GM19043 (cell line): ENCODE results near the gene CD24.
"Not testable (repeated sequence)": the region's sequence is repeated elsewhere in the genome, so short reads cannot be mapped to it uniquely, and the experiment has no call there.

Source experiments
- ATAC-seq: cut with Tn5 transposase; IDR thresholded peaks from one replicate; pipeline ENCODE4 v1.9.1; 2021; ENCODE audit warnings: low read depth; ENCODE audit not compliant: unreplicated experiment

The CD24 gene

GRCh38 chr6:106974336-106974998, at the start of gene CD24:
TSS of gene CD24 (minus strand) at chr6:106974729. CDS start at chr6:106974646, 83 bp downstream.
- ATAC-seq, result no peak

GRCh38 chr6:107021446-107022185, 47.1 kb upstream of the CD24 start:
- ATAC-seq, result no peak

GRCh38 chr6:107020239-107020638, 45.7 kb upstream of the CD24 start:
- no peak for ATAC-seq

GRCh38 chr6:107019628-107020027, 45.1 kb upstream of the CD24 start:
- ATAC-seq, result not testable (repeated sequence)

- ATAC-seq, result no peak
Measured at GRCh38 chr6:107019047-107019446, 44.5 kb upstream of the CD24 start.

GRCh38 chr6:107009499-107009898, 35.0 kb upstream of the CD24 start:
- no peak for ATAC-seq

- ATAC-seq, result no peak
Measured at GRCh38 chr6:106997392-106998158, 23.0 kb upstream of the CD24 start.

GRCh38 chr6:106995640-106996039, 21.1 kb upstream of the CD24 start:
- no peak for ATAC-seq

GRCh38 chr6:106989737-106990136, 15.2 kb upstream of the CD24 start:
- ATAC-seq, result not testable (repeated sequence)

GRCh38 chr6:106988664-106989063, 14.1 kb upstream of the CD24 start:
- no peak for ATAC-seq

GRCh38 chr6:106981926-106982325, 7.4 kb upstream of the CD24 start:
- no peak for ATAC-seq

GRCh38 chr6:106980926-106981325, 6.4 kb upstream of the CD24 start:
- ATAC-seq, result no peak

GRCh38 chr6:106979435-106979884, 4.9 kb upstream of the CD24 start:
- ATAC-seq, result no peak

GRCh38 chr6:106977246-106977645, 2.7 kb upstream of the CD24 start:
- ATAC-seq, result no peak

- ATAC-seq, result no peak
Measured at GRCh38 chr6:106976270-106976669, 1.7 kb upstream of the CD24 start.

- no peak for ATAC-seq
Measured at GRCh38 chr6:106975738-106976064, 1.2 kb upstream of the CD24 start.

- no peak for ATAC-seq
Measured at GRCh38 chr6:106974999-106975737, 639 bp upstream of the CD24 start.

GRCh38 chr6:106973836-106974335, 643 bp downstream of the CD24 start:
- ATAC-seq, result no peak

GRCh38 chr6:106973018-106973835, 1.3 kb downstream of the CD24 start:
- no peak for ATAC-seq

- ATAC-seq, result no peak
Measured at GRCh38 chr6:106972500-106972899, 2.0 kb downstream of the CD24 start.
